IMR-90 (cell line): ENCODE data around the gene MCTP1. TPM values are rescaled to one million over a fixed set of nuclear protein-coding genes. Genes with fewer than 3 reads are reported as not detected.
A peak's percentile ranks its signal among the peaks of the same experiment; 100 is the strongest.

Source experiments
- ATAC-seq: fragments of 200-7000 bp; cut with Tn5 transposase; 2 replicates; pipeline ENCODE4 v1.9.1; 2020; ENCODE audit warnings: low read depth, mild to moderate bottlenecking, moderate library complexity
- BruUV-seq: library from RNA; stranded (reverse); fragments of 400-500 nt; replicated peaks from 2 replicates; lab custom pipeline; 2021; lab: Mats Ljungman, UMichigan
- CTCF ChIA-PET: fragments of 300-600 bp; formaldehyde crosslinking; extraction: SDS; loops from one replicate; lab custom pipeline; 2021; ENCODE audit warnings: antibody characterized with exemption; lab: Yijun Ruan, JAX
- POLR2A ChIA-PET: fragments of 300-600 bp; sonication (Branson Sonifier 250); formaldehyde crosslinking; loops from one replicate; lab custom pipeline; 2022; ENCODE audit warnings: antibody characterized with exemption; ENCODE audit not compliant: unreplicated experiment; lab: Charles Lee
- DNase-seq: peaks from one replicate; pipeline ENCODE4 v3.0.0; 2013
- H2AFZ ChIP-seq: replicated peaks from 2 replicates; pipeline ENCODE3; 2013; ENCODE audit warnings: low read length, mild to moderate bottlenecking; ENCODE audit not compliant: poor library complexity
- H2AK5ac ChIP-seq: 2 replicates; pipeline ENCODE4 v1.6.1; 2013; ENCODE audit warnings: low read depth, low read length, inconsistent platforms
- H2AK9ac ChIP-seq: replicated peaks from 2 replicates; pipeline ENCODE3; 2013; ENCODE audit warnings: mild to moderate bottlenecking, low read depth, low read length, moderate library complexity; ENCODE audit not compliant: poor library complexity
- H2BK120ac ChIP-seq: 2 replicates; pipeline ENCODE4 v1.6.1; 2013; ENCODE audit warnings: low read depth, low read length, inconsistent platforms
- H2BK15ac ChIP-seq: 3 replicates; pipeline ENCODE4 v1.6.1; 2013; ENCODE audit warnings: low read depth, low read length, inconsistent platforms
- H2BK20ac ChIP-seq: 2 replicates; pipeline ENCODE4 v1.6.1; 2013; ENCODE audit warnings: low read depth, mild to moderate bottlenecking, inconsistent platforms, low read length, moderate library complexity
- H2BK5ac ChIP-seq: 2 replicates; pipeline ENCODE4 v1.6.1; 2013; ENCODE audit warnings: mild to moderate bottlenecking, low read depth, low read length, inconsistent platforms; ENCODE audit not compliant: poor library complexity, severe bottlenecking
- H3K14ac ChIP-seq: replicated peaks from 2 replicates; pipeline ENCODE4 v1.6.1; 2013; ENCODE audit warnings: low read depth, low read length, inconsistent platforms
- H3K18ac ChIP-seq: 2 replicates; pipeline ENCODE4 v1.6.1; 2013; ENCODE audit warnings: low read depth, low read length, control low read depth
- H3K23ac ChIP-seq: 2 replicates; pipeline ENCODE4 v1.6.1; 2013; ENCODE audit warnings: low read depth, low read length, inconsistent platforms
- H3K27ac ChIP-seq: 2 replicates; pipeline ENCODE4 v1.5.1; 2013; ENCODE audit warnings: mild to moderate bottlenecking, control low read depth, low read length; ENCODE audit not compliant: insufficient read depth
- H3K27me3 ChIP-seq: 2 replicates; pipeline ENCODE4 v1.6.1; 2013; ENCODE audit warnings: low read length; ENCODE audit not compliant: control insufficient read depth, insufficient read depth
- H3K36me3 ChIP-seq: 2 replicates; pipeline ENCODE4 v1.6.1; 2013; ENCODE audit warnings: low read length, mixed read lengths; ENCODE audit not compliant: control insufficient read depth, insufficient read depth
- H3K4ac ChIP-seq: 2 replicates; pipeline ENCODE4 v1.6.1; 2013; ENCODE audit warnings: low read depth, low read length, inconsistent platforms
- H3K4me1 ChIP-seq: 2 replicates; pipeline ENCODE4 v1.6.1; 2013; ENCODE audit warnings: low read length, mixed read lengths; ENCODE audit not compliant: control insufficient read depth, insufficient read depth
- H3K4me2 ChIP-seq: 2 replicates; pipeline ENCODE4 v1.6.1; 2013; ENCODE audit warnings: low read depth, mild to moderate bottlenecking, control low read depth, low read length, moderate library complexity
- H3K4me3 ChIP-seq: 2 replicates; pipeline ENCODE4 v1.5.1; 2013; ENCODE audit warnings: low read depth, mild to moderate bottlenecking, control low read depth, low read length, moderate library complexity; ENCODE audit not compliant: insufficient read depth
- H3K56ac ChIP-seq: 2 replicates; pipeline ENCODE4 v1.6.1; 2013; ENCODE audit warnings: low read length, inconsistent platforms; ENCODE audit not compliant: insufficient read depth; ENCODE audit errors: extremely low read depth
- H3K79me1 ChIP-seq, 2 experiments: 2 replicates each; pipeline ENCODE4 v1.6.1; 2013; ENCODE audit warnings: low read length in 2 of 2, inconsistent platforms in 1 of 2, low read depth in 1 of 2
- H3K9ac ChIP-seq: 2 replicates; pipeline ENCODE4 v1.6.1; 2013; ENCODE audit warnings: low read depth, low read length, control low read depth
- H3K9me1 ChIP-seq: 2 replicates; pipeline ENCODE4 v1.6.1; 2013; ENCODE audit warnings: low read length, inconsistent platforms; ENCODE audit not compliant: insufficient read depth
- H3K9me3 ChIP-seq: 2 replicates; pipeline ENCODE4 v1.6.1; 2013; ENCODE audit warnings: low read length; ENCODE audit not compliant: control insufficient read depth, insufficient read depth
- H4K20me1 ChIP-seq: 2 replicates; pipeline ENCODE4 v1.6.1; 2013; ENCODE audit warnings: low read length, inconsistent platforms; ENCODE audit not compliant: insufficient read depth
- H4K5ac ChIP-seq: 2 replicates; pipeline ENCODE4 v1.6.1; 2013; ENCODE audit warnings: mild to moderate bottlenecking, low read depth, low read length, control low read depth
- H4K8ac ChIP-seq, 2 experiments: 2 replicates each; pipeline ENCODE4 v1.6.1; 2013; ENCODE audit warnings: low read depth in 2 of 2, low read length in 2 of 2, control low read depth in 1 of 2, inconsistent platforms in 1 of 2
- H4K91ac ChIP-seq: 2 replicates; pipeline ENCODE4 v1.6.1; 2013; ENCODE audit warnings: low read depth, low read length, inconsistent platforms; ENCODE audit not compliant: insufficient read depth
- BHLHE40 ChIP-seq: fragments of 150-350 bp; IDR thresholded peaks from 2 replicates; pipeline ENCODE4 v1.6.1; 2016; ENCODE audit warnings: mild to moderate bottlenecking, low read depth, low read length
- CEBPB ChIP-seq: IDR thresholded peaks from 2 replicates; pipeline ENCODE4 v1.6.1; 2012; ENCODE audit warnings: low read depth, low read length, improper control_type of control experiment
- CHD1 ChIP-seq: IDR thresholded peaks from 2 replicates; pipeline ENCODE4 v1.6.1; 2012; ENCODE audit warnings: low read depth, low read length, improper control_type of control experiment
- CTCF ChIP-seq: conservative IDR thresholded peaks from 2 replicates; pipeline ENCODE4 v1.5.1; 2012; ENCODE audit warnings: mild to moderate bottlenecking, low read depth, low read length, improper control_type of control experiment
- ELK1 ChIP-seq: fragments of 150-350 bp; IDR thresholded peaks from 2 replicates; pipeline ENCODE4 v1.6.1; 2016; ENCODE audit warnings: low read depth, mild to moderate bottlenecking, low read length, moderate library complexity, borderline replicate concordance
- MAFK ChIP-seq: IDR thresholded peaks from 2 replicates; pipeline ENCODE4 v1.6.1; 2012; ENCODE audit warnings: low read depth, low read length, improper control_type of control experiment
- MAZ ChIP-seq: IDR thresholded peaks from 2 replicates; pipeline ENCODE4 v1.6.1; 2012; ENCODE audit warnings: low read depth, mild to moderate bottlenecking, low read length, improper control_type of control experiment, moderate library complexity, borderline replicate concordance
- MXI1 ChIP-seq: IDR thresholded peaks from 2 replicates; pipeline ENCODE4 v1.6.1; 2012; ENCODE audit warnings: low read depth, mild to moderate bottlenecking, low read length, moderate library complexity, borderline replicate concordance
- NFE2L2 ChIP-seq: fragments of 150-350 bp; IDR thresholded peaks from 2 replicates; pipeline ENCODE4 v1.6.1; 2016; ENCODE audit warnings: low read depth, mild to moderate bottlenecking, low read length
- POLR2A ChIP-seq: IDR thresholded peaks from 2 replicates; pipeline ENCODE4 v1.6.1; 2012; ENCODE audit warnings: mild to moderate bottlenecking, low read depth, low read length
- RAD21 ChIP-seq: IDR thresholded peaks from 2 replicates; pipeline ENCODE4 v1.6.1; 2012; ENCODE audit warnings: low read length, improper control_type of control experiment
- RCOR1 ChIP-seq: IDR thresholded peaks from 2 replicates; pipeline ENCODE4 v1.6.1; 2012; ENCODE audit warnings: mild to moderate bottlenecking, low read length, improper control_type of control experiment; ENCODE audit not compliant: insufficient replicate concordance
- RFX5 ChIP-seq: IDR thresholded peaks from 2 replicates; pipeline ENCODE4 v1.8.0; 2012; ENCODE audit warnings: low read depth, mild to moderate bottlenecking, low read length, moderate library complexity
- SMC3 ChIP-seq: fragments of 150-350 bp; IDR thresholded peaks from 2 replicates; pipeline ENCODE4 v1.6.1; 2016; ENCODE audit warnings: low read depth, mild to moderate bottlenecking, antibody characterized with exemption, low read length, moderate library complexity
- USF2 ChIP-seq: fragments of 150-350 bp; IDR thresholded peaks from 2 replicates; pipeline ENCODE4 v1.6.1; 2017; ENCODE audit warnings: mild to moderate bottlenecking, antibody characterized with exemption, low read length, low read depth
- WGBS, 2 experiments: methylation state at CpG; one replicate each; pipeline versions ENCODE4 v1.1.5 to v1.1.7; 2013; ENCODE audit warnings: missing lambda C conversion rate in 2 of 2; ENCODE audit not compliant: insufficient read length in 1 of 2; ENCODE audit errors: extremely low coverage in 2 of 2; 5-methylcytosine and 5-hydroxymethylcytosine counted together
- dilution Hi-C: fragments of 300-500 bp; cut with HindIII; formaldehyde crosslinking; loops from one replicate; pipeline ENCODE4 v1.14.3; 2018; ENCODE audit warnings: low sequenced_read_pairs; ENCODE audit not compliant: unreplicated experiment
- in situ Hi-C: fragments of 300-500 bp; cut with MboI; formaldehyde crosslinking; loops from 3 replicates; pipeline ENCODE4 v1.14.3; 2019; ENCODE audit warnings: low sequenced_read_pairs, inconsistent platforms, mixed read lengths
- intact Hi-C: fragments of 100-400 bp; cut with micrococcal nuclease; formaldehyde crosslinking; loops from 2 replicates; pipeline ENCODE4 v1.10.0; 2022
- polyA plus RNA-seq, 3 experiments: library from polyadenylated mRNA; depleted of rRNA; stranded (reverse); fragments of >200 nt; gene quantifications; 2 replicates each; pipeline ENCODE4 v1.2.3, GENCODE V29; 2012; ENCODE audit warnings: low replicate concordance in 1 of 3
- total RNA-seq: library from RNA; depleted of rRNA; stranded (reverse); fragments of >200 nt; gene quantifications from 2 replicates; pipeline ENCODE4 v1.2.3, GENCODE V29; 2012

The MCTP1 gene
- total and polyA plus RNA-seq, 2 of the 4 experiments (the other 2 are of a cell fraction): 0.21 TPM; not detected in 1

GRCh38 chr5:95283761-95284571, 928 bp downstream of the MCTP1 start:
- Histone ChIP-seq H2AFZ (peak overlapping the region; percentile 88), H3K9ac (no peak overlapping the region), H3K27ac (no peak overlapping the region), H2BK20ac (no peak overlapping the region), H2BK15ac (no peak overlapping the region), H3K4me3 (peak overlapping the region; percentile 30), H3K23ac (no peak overlapping the region), H3K18ac (no peak overlapping the region), H4K91ac (no peak overlapping the region), H3K4me2 (peak overlapping the region; percentile 93), H2AK5ac (no peak overlapping the region), H3K56ac (no peak overlapping the region), H3K27me3 (peaks cover 42% of the 10 kb centered on the region), H4K20me1 (no peaks in the 10 kb centered on the region), H3K79me1 (no peaks in the 10 kb centered on the region), H4K5ac (no peak overlapping the region), H3K36me3 (no peaks in the 10 kb centered on the region), H3K9me1 (no peaks in the 10 kb centered on the region), H2AK9ac (no peak overlapping the region), H3K14ac (no peak overlapping the region), H3K9me3 (no peaks in the 10 kb centered on the region), H2BK5ac (no peak overlapping the region), H4K8ac (no peak overlapping the region), H3K4me1 (no peaks in the 10 kb centered on the region), H3K4ac (no peak overlapping the region), H2BK120ac (no peak overlapping the region)
- ATAC-seq (peak; percentile 59), DNase-seq (no peak)
- in situ Hi-C loops (no loop called here), dilution Hi-C loops (no loop called here), intact Hi-C loops (no loop called here)
- BruUV-seq: no TSS peak
- ChIA-PET CTCF (interaction anchor here (1.0 kb wide), 1 partner anchor 9 kb away, joined by 3 read pairs; no protein-coding TSS in a partner anchor), POLR2A (no interaction called here)
- 1% methylated on average over 29 of the region's 89 CpGs; no CpG with 5 or more reads in 1 of the 2 experiments for WGBS, 2 experiments
- no peak for TF ChIP-seq CHD1
- no peak for TF ChIP-seq CTCF
- TF ChIP-seq RFX5: no peak
- TF ChIP-seq SMC3: no peak
- TF ChIP-seq RCOR1: no peak
- TF ChIP-seq ELK1: no peak
- TF ChIP-seq USF2: no peak
- TF ChIP-seq MAZ: no peak
- TF ChIP-seq MAFK: no peak
- TF ChIP-seq NFE2L2: no peak
- TF ChIP-seq BHLHE40: no peak
- TF ChIP-seq POLR2A: no peak
- TF ChIP-seq CEBPB: no peak
- no peak for TF ChIP-seq RAD21
- TF ChIP-seq MXI1: no peak
